ENCODE measurements around the gene KTN1.

The KTN1 gene

GRCh38 chr14:55611859-55612258 is 31.9 kb downstream of the KTN1 start:
- TF ChIP-seq ESRRG (CRISPR knock-in tag; IDR thresholded peaks at IDR 0.05) (no peak), ZFP3 (CRISPR knock-in tag; IDR thresholded peaks at IDR 0.05) (no peak), PPARA (CRISPR knock-in tag; IDR thresholded peaks at IDR 0.05; ENCODE audit: borderline replicate concordance) (no peak), ZNF8 (CRISPR knock-in tag; IDR thresholded peaks at IDR 0.05) (no peak), ARNTL (CRISPR knock-in tag; IDR thresholded peaks at IDR 0.05; ENCODE audit: borderline replicate concordance, low read depth) (no peak)
- no peak for ATAC-seq

- TF ChIP-seq OSR1 (CRISPR knock-in tag; IDR thresholded peaks at IDR 0.05) (no peak), ESRRG (CRISPR knock-in tag; IDR thresholded peaks at IDR 0.05) (no peak), CREB5 (CRISPR knock-in tag; IDR thresholded peaks at IDR 0.05; ENCODE audit: low read depth) (no peak), TCF4 (CRISPR knock-in tag; IDR thresholded peaks at IDR 0.05; ENCODE audit: borderline replicate concordance) (no peak), ZFP3 (CRISPR knock-in tag; IDR thresholded peaks at IDR 0.05) (no peak), TSHZ2 (CRISPR knock-in tag; IDR thresholded peaks at IDR 0.05) (no peak), POU6F1 (CRISPR knock-in tag; IDR thresholded peaks at IDR 0.05; ENCODE audit: borderline replicate concordance, low read depth) (no peak), ZNF565 (CRISPR knock-in tag; conservative IDR thresholded peaks at IDR 0.05; ENCODE audit: low read depth) (no peak), GLIS3 (CRISPR knock-in tag; IDR thresholded peaks at IDR 0.05) (no peak), ZFP30 (CRISPR knock-in tag; IDR thresholded peaks at IDR 0.05) (no peak), PPARA (CRISPR knock-in tag; IDR thresholded peaks at IDR 0.05; ENCODE audit: borderline replicate concordance) (no peak), ARNTL (CRISPR knock-in tag; IDR thresholded peaks at IDR 0.05; ENCODE audit: borderline replicate concordance, low read depth) (no peak), ZNF8 (CRISPR knock-in tag; IDR thresholded peaks at IDR 0.05) (no peak), ISL1 (CRISPR knock-in tag; IDR thresholded peaks at IDR 0.05) (no peak)
Observed at GRCh38 chr14:55614304-55614703, 34.3 kb downstream of the KTN1 start.

GRCh38 chr14:55620277-55620676 is 40.3 kb downstream of the KTN1 start:
- TF ChIP-seq TCF4 (CRISPR knock-in tag; IDR thresholded peaks at IDR 0.05; ENCODE audit: borderline replicate concordance) = no peak
- no peak for ATAC-seq

More at GRCh38 chr14:55614304-55614703, 34.3 kb downstream of the KTN1 start:
- no peak for ATAC-seq

GRCh38 chr14:55620981-55621380 is 41.0 kb downstream of the KTN1 start:
- ATAC-seq = no peak
- TF ChIP-seq ARNTL (CRISPR knock-in tag; IDR thresholded peaks at IDR 0.05; ENCODE audit: borderline replicate concordance, low read depth) (no peak), ZNF565 (CRISPR knock-in tag; conservative IDR thresholded peaks at IDR 0.05; ENCODE audit: low read depth) (no peak), TSHZ2 (CRISPR knock-in tag; IDR thresholded peaks at IDR 0.05) (no peak), ZC3H10 (CRISPR knock-in tag; IDR thresholded peaks at IDR 0.05) (no peak), OSR1 (CRISPR knock-in tag; IDR thresholded peaks at IDR 0.05) (no peak), CSDC2 (CRISPR knock-in tag; IDR thresholded peaks at IDR 0.05) (no peak), ZFP3 (CRISPR knock-in tag; IDR thresholded peaks at IDR 0.05) (no peak), ZNF70 (CRISPR knock-in tag; IDR thresholded peaks at IDR 0.05) (no peak), ZFP30 (CRISPR knock-in tag; IDR thresholded peaks at IDR 0.05) (no peak), POU6F1 (CRISPR knock-in tag; IDR thresholded peaks at IDR 0.05; ENCODE audit: borderline replicate concordance, low read depth) (no peak)
